ENCODE measurements around the gene ADRM1. TPM values are rescaled to one million over a fixed set of nuclear protein-coding genes. Genes with fewer than 3 reads are reported as not detected.

Gene ADRM1
- total and polyA plus RNA-seq, 2 of the 4 experiments (the other 2 are of a cell fraction): 103 to 149 TPM

GRCh38 chr20:62306414-62307187 is 3.8 kb downstream of the ADRM1 start:
- H2AFZ ChIP-seq (replicated peaks; ENCODE audit: low read length, poor library complexity): no peak overlapping the region
- no peak overlapping the region for H3K18ac ChIP-seq (ENCODE audit: low read depth, low read length)
- peaks cover 41% of the 10 kb centered on the region for H4K20me1 ChIP-seq (ENCODE audit: insufficient read depth, low read length)
- H2BK120ac ChIP-seq (ENCODE audit: low read depth, low read length): no peak overlapping the region
- no peak overlapping the region for H3K4me2 ChIP-seq (ENCODE audit: low read depth, low read length)
- no peaks in the 10 kb centered on the region for H3K9me3 ChIP-seq (ENCODE audit: control insufficient read depth, insufficient read depth, low read length)
- H3K4me1 ChIP-seq (ENCODE audit: control insufficient read depth, insufficient read depth, low read length): peaks cover 12% of the 10 kb centered on the region
- no peak overlapping the region for H3K56ac ChIP-seq (ENCODE audit: extremely low read depth, insufficient read depth, low read length)
- in situ Hi-C loops (cut with MboI; ENCODE audit: low sequenced_read_pairs): loop anchor here (5.0 kb wide), 1 partner anchor 76 kb away; no protein-coding TSS in a partner anchor
- no peak overlapping the region for H2AK5ac ChIP-seq (ENCODE audit: low read depth, low read length)
- peaks cover 0 to 31% of the 10 kb centered on the region in 2 experiments; a peak in 1 of 4 replicates for H3K79me1 ChIP-seq (ENCODE audit: low read depth in 1 of 2, low read length in 2 of 2)
- no peak overlapping the region for H3K4me3 ChIP-seq (ENCODE audit: insufficient read depth, low read depth, low read length)
- H2AK9ac ChIP-seq (replicated peaks; ENCODE audit: low read depth, low read length, poor library complexity): no peak overlapping the region
- H3K14ac ChIP-seq (replicated peaks; ENCODE audit: low read depth, low read length): no peak overlapping the region
- CTCF ChIA-PET: interaction anchor here (1.2 kb wide), 1 partner anchor 69 kb away, joined by 4 read pairs; no protein-coding TSS in a partner anchor
- H3K36me3 ChIP-seq (ENCODE audit: control insufficient read depth, insufficient read depth, low read length): peaks cover 60% of the 10 kb centered on the region
- H3K9me1 ChIP-seq (ENCODE audit: insufficient read depth, low read length): 0 out of 2 replicates have a peak, but pooled peaks cover 3% of the 10 kb centered on the region
- 95% methylated on average over 14 of the region's 27 CpGs; no CpG with 5 or more reads in 1 of the 2 experiments for WGBS, 2 experiments (ENCODE audit: extremely low coverage in 2 of 2, insufficient read length in 1 of 2)
- no TSS peak for BruUV-seq (replicated peaks)
- H3K27ac ChIP-seq (ENCODE audit: insufficient read depth, low read length): no peak overlapping the region
- no peak for TF ChIP-seq MAZ (IDR thresholded peaks at IDR 0.05; ENCODE audit: borderline replicate concordance, low read depth, low read length)
- TF ChIP-seq MXI1 (IDR thresholded peaks at IDR 0.05; ENCODE audit: borderline replicate concordance, low read depth, low read length): no peak
- no peak for TF ChIP-seq CEBPB (IDR thresholded peaks at IDR 0.05; ENCODE audit: low read depth, low read length)
- H2BK5ac ChIP-seq (ENCODE audit: low read depth, low read length, poor library complexity, severe bottlenecking): no peak overlapping the region
- H3K23ac ChIP-seq (ENCODE audit: low read depth, low read length): no peak overlapping the region
- no peak overlapping the region for H4K91ac ChIP-seq (ENCODE audit: insufficient read depth, low read depth, low read length)
- POLR2A ChIA-PET (ENCODE audit: unreplicated experiment): interaction anchor here (0.6 kb wide), 1 partner anchor 32 kb away, joined by 9 read pairs; no protein-coding TSS in a partner anchor
- no peak overlapping the region for H2BK15ac ChIP-seq (ENCODE audit: low read depth, low read length)
- no peak overlapping the region for H4K5ac ChIP-seq (ENCODE audit: low read depth, low read length)
- intact Hi-C loops (cut with micrococcal nuclease): loop anchor here (10.0 kb wide), 1 partner anchor 188 kb away; no protein-coding TSS in a partner anchor
- dilution Hi-C loops (cut with HindIII; ENCODE audit: low sequenced_read_pairs, unreplicated experiment): no loop called here
- no peak overlapping the region for H4K8ac ChIP-seq (ENCODE audit: low read depth in 2 of 2, low read length in 2 of 2)
- H2BK20ac ChIP-seq (ENCODE audit: low read depth, low read length): no peak overlapping the region
- H3K27me3 ChIP-seq (ENCODE audit: control insufficient read depth, insufficient read depth, low read length): no peaks in the 10 kb centered on the region
- ATAC-seq (ENCODE audit: low read depth) (no peak), DNase-seq (no peak)
- H3K4ac ChIP-seq (ENCODE audit: low read depth, low read length): no peak overlapping the region
- H3K9ac ChIP-seq (ENCODE audit: low read depth, low read length): no peak overlapping the region
